Ovary (tissue), 9 donors: ENCODE data around the gene SPAG9. TPM values are rescaled to one million over a fixed set of nuclear protein-coding genes. Genes with fewer than 3 reads are reported as not detected.

Experiments used
- DNase-seq, 5 donors: peaks; one replicate each; pipeline ENCODE4 v3.0.0-alpha.2; 2019 to 2020
- H3K27ac ChIP-seq, 2 donors: fragments of 200-600 bp; one replicate each; pipeline versions ENCODE4 v1.5.1 to v1.8.0; 2019 to 2022
- H3K27me3 ChIP-seq: fragments of 200-600 bp; one replicate; pipeline ENCODE4 v1.8.0; 2022
- H3K36me3 ChIP-seq: fragments of 200-600 bp; sonication (generic); one replicate; pipeline ENCODE4 v1.5.1; 2019
- H3K4me1 ChIP-seq: one replicate; pipeline ENCODE4 v1.8.1; 2013; ENCODE audit warnings: mild to moderate bottlenecking, moderate library complexity; ENCODE audit not compliant: insufficient read depth
- H3K4me3 ChIP-seq: fragments of 200-600 bp; sonication (generic); one replicate; pipeline ENCODE4 v1.5.1; 2017
- H3K9me3 ChIP-seq, 2 donors: fragments of 200-600 bp in 1 of 2; sonication (generic) in 1 of 2; one replicate each; pipeline versions ENCODE4 v1.5.1 to v1.8.1; 2013 to 2019; ENCODE audit warnings: mild to moderate bottlenecking in 1 of 2, moderate library complexity in 1 of 2
- EP300 ChIP-seq: sonication (generic); formaldehyde crosslinking; IDR thresholded peaks from one replicate; pipeline ENCODE4 v1.6.1; 2017; ENCODE audit warnings: antibody characterized with exemption
- POLR2A ChIP-seq: fragments of 450-650 bp; IDR thresholded peaks from one replicate; pipeline ENCODE4 v1.6.1; 2017; ENCODE audit warnings: antibody characterized with exemption, mild to moderate bottlenecking, moderate library complexity
- WGBS, 3 donors: extraction: QIAGEN DNeasy Blood & Tissue Kit in 1 of 3; methylation state at CpG; one replicate each; pipeline versions ENCODE4 v1.1.5 to v1.1.7; 2013 to 2017; 5-methylcytosine and 5-hydroxymethylcytosine counted together
- intact Hi-C, 4 donors: fragments of 100-400 bp; cut with DNase I; formaldehyde crosslinking; loops; one replicate each; pipeline versions ENCODE4 v1.11.0 to v1.15.1; 2022 to 2023
- polyA plus RNA-seq, 2 donors: library from polyadenylated mRNA; stranded (reverse); fragments of 200-250 nt in 1 of 2; fragments of 350-450 nt in 1 of 2; fragmentation: Illumina TruSeq in 1 of 2; extraction: RNeasy Lipid Tissue Mini Kit (QIAGEN cat#74804) in 1 of 2; gene quantifications; one replicate each; pipeline ENCODE4 v1.2.3, GENCODE V29; 2013 to 2014
- total RNA-seq, 7 donors: library from RNA; depleted of rRNA in 2 of 7; stranded (reverse); fragments of >200 nt in 2 of 7; fragmentation: NEBNext Ultra II Directional in 3 of 7; extraction: Animal tissue kit (Norgen Biotek cat#: 25700) in 3 of 7; gene quantifications; one replicate each; pipeline versions ENCODE4 v1.1.0 to v1.2.4, GENCODE V29; 2016 to 2023
- TF ChIP-seq, protein P1 (sequence below), 3 donors: fragments of 450-650 bp in 2 of 3; fragments of 200-600 bp in 1 of 3; IDR thresholded peaks; one replicate each; pipeline versions ENCODE4 v1.5.1 to v1.8.0; 2016 to 2022; ENCODE audit warnings: antibody characterized with exemption in 3 of 3, mild to moderate bottlenecking in 1 of 3
- donor health status: DM: no; HTN: no; CAD: no; lungs with moderate emphysema.
- donor health status: DM: no; HTN: no; CAD: no.
- donor health status: Bipolar disorder and iron deficiency.
- donor health status: DM: yes; HTN: yes; CAD: no.
- donor health status: DM: no; HTN: no; CAD: no.
- donor health status: DM: yes; HTN: yes; CAD: no.

Gene SPAG9
- total and polyA plus RNA-seq, 9 donors, result 28.8 to 103 (median 79.4) TPM

DNA sequence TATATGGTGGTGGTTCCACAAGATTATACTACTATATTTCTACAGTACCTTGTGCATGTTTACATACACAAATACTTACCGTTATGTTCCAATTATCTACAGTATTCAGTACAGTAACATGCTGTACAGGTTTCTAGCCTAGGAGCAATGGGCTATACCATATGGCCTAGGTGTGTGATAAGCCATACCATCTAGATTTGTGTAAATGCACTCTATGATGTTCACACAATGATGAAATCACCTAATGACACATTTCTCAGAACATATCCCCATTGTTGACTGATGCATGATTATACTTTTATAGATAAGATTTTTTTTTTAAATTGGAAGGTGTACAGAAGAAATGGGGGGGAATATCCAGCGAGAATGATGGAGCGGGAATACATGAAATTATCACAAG, 131.5 kb downstream of the SPAG9 start:
- WGBS, 3 donors, result 90% methylated on average over 3 of the region's 3 CpGs
- no peak overlapping the region for H3K27ac ChIP-seq
- H3K4me3 ChIP-seq, result no peak overlapping the region
- no peaks in the 10 kb centered on the region for H3K4me1 ChIP-seq
- H3K9me3 ChIP-seq, result no peaks in the 10 kb centered on the region
- no peak for DNase-seq
- no peaks in the 10 kb centered on the region for H3K36me3 ChIP-seq
- TF ChIP-seq, protein P1, sequence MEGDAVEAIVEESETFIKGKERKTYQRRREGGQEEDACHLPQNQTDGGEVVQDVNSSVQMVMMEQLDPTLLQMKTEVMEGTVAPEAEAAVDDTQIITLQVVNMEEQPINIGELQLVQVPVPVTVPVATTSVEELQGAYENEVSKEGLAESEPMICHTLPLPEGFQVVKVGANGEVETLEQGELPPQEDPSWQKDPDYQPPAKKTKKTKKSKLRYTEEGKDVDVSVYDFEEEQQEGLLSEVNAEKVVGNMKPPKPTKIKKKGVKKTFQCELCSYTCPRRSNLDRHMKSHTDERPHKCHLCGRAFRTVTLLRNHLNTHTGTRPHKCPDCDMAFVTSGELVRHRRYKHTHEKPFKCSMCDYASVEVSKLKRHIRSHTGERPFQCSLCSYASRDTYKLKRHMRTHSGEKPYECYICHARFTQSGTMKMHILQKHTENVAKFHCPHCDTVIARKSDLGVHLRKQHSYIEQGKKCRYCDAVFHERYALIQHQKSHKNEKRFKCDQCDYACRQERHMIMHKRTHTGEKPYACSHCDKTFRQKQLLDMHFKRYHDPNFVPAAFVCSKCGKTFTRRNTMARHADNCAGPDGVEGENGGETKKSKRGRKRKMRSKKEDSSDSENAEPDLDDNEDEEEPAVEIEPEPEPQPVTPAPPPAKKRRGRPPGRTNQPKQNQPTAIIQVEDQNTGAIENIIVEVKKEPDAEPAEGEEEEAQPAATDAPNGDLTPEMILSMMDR (IDR thresholded peaks at IDR 0.05), result no peak
- TF ChIP-seq EP300 (no peak), POLR2A (no peak)
- intact Hi-C loops, result no loop called here
- H3K27me3 ChIP-seq, result no peaks in the 10 kb centered on the region

DNA sequence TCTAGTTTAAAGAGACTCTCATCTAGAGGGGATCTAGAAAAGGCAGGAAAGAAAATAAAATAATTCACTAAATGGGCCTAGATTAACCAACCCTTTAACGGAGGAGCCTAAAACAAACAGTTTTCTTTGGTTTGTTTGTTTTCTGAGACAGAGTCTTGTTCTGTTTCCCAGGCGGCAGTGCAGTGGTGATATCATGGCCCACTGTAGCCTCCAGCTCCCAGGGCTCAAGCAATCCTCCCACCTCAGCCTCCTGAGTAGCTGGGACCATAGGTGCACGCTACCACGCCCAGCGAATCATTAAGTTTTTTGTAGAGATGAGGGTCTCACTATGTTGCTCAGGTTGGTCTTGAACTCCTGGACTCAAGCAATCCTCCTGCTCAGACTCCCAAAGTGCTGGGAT, 132.2 kb downstream of the SPAG9 start:
- Histone ChIP-seq H3K9me3 (no peaks in the 10 kb centered on the region), H3K4me3 (no peak overlapping the region), H3K4me1 (no peaks in the 10 kb centered on the region), H3K36me3 (no peaks in the 10 kb centered on the region), H3K27me3 (no peaks in the 10 kb centered on the region), H3K27ac (no peak overlapping the region)
- DNase-seq, result no peak
- TF ChIP-seq, protein P1 (IDR thresholded peaks at IDR 0.05), result no peak
- WGBS, 3 donors, result 87 to 92% (median 89%) methylated on average over 5 of the region's 5 CpGs
- intact Hi-C loops, result no loop called here

DNA sequence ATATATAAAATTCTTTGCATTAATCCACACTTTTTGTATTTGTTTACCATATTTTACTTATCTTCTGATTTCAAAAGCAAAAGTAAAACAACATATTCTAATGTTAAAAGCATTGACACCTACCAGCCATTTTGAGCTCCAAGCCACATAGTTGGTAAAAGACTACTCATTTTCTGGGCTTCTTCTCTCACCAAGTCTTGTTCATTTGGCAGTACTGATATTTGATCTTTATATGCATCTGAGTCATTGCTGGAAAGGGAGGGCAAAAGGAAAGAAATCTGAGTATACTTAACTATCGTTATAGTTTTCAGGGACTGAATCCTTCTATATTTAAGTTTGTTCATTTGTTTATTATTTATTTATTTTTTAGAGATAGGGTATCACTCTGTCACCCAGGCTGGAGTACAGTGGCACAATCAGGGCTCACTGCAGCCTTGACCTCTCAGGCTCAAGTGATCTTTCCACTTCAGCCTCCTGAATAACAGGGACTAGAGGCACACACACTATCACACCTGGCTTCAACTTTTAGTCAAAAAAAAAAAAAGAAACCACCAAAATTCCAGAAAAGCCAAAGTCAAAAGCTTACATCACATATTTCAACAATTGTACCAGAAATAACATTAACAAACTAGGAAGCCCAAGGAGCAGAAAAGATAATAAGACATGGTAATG, 133.5 kb downstream of the SPAG9 start:
- Histone ChIP-seq H3K36me3 (no peaks in the 10 kb centered on the region), H3K4me3 (no peak overlapping the region), H3K27ac (no peak overlapping the region), H3K27me3 (no peaks in the 10 kb centered on the region), H3K4me1 (no peaks in the 10 kb centered on the region), H3K9me3 (no peaks in the 10 kb centered on the region)
- DNase-seq, result no peak
- no peak for TF ChIP-seq POLR2A
- no peak for TF ChIP-seq EP300
- TF ChIP-seq, protein P1 (IDR thresholded peaks at IDR 0.05), result no peak
- WGBS, 3 donors, result 76 to 83% (median 77%) methylated on average over 1 of the region's 1 CpG
- intact Hi-C loops, result no loop called here

DNA sequence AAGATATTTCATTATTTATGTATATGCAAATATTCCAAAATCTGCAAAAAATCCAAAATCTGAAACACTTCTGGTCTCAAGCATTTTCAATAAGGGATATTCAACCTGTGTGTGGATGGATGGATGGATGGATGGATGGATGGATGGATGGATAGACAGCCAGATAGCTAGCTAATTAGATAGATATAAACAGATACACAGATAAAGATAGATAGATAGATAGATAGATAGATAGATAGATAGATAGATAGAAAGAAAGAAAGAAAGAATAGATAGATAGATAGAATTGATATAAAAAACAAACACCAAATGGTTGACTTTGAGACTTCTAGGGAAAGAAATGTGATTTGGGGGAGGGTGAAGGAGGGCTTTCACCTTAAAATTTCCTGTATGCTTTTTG, 139.4 kb downstream of the SPAG9 start:
- no peak for DNase-seq
- Histone ChIP-seq H3K36me3 (no peaks in the 10 kb centered on the region), H3K4me3 (no peak overlapping the region), H3K4me1 (no peaks in the 10 kb centered on the region), H3K27me3 (no peaks in the 10 kb centered on the region), H3K9me3 (no peaks in the 10 kb centered on the region), H3K27ac (no peak overlapping the region)
- TF ChIP-seq EP300 (no peak), POLR2A (no peak)
- TF ChIP-seq, protein P1 (IDR thresholded peaks at IDR 0.05), result no peak
- intact Hi-C loops, result no loop called here
